Measurements from ENCODE around the gene OR2T2. TPM values are rescaled to one million over a fixed set of nuclear protein-coding genes. Genes with fewer than 3 reads are reported as not detected.
"Not testable (repeated sequence)": the region's sequence is repeated elsewhere in the genome, so short reads cannot be mapped to it uniquely, and the experiment has no call there.

Gene OR2T2
- total and polyA plus RNA-seq, 12 donors: not detected

GRCh38 chr1:248434913-248435312 lies 10.5 kb upstream of the OR2T2 start:
- H3K4me1 ChIP-seq; ATAC-seq; H3K27ac ChIP-seq; H3K4me3 ChIP-seq; H3K9me3 ChIP-seq; intact Hi-C loops (cut with DNase I); H3K36me3 ChIP-seq; H3K27me3 ChIP-seq; DNase-seq: not testable (repeated sequence)
- WGBS, 2 donors: 89 to 92% methylated on average over 3 to 4 of the region's 6 CpGs

DNA sequence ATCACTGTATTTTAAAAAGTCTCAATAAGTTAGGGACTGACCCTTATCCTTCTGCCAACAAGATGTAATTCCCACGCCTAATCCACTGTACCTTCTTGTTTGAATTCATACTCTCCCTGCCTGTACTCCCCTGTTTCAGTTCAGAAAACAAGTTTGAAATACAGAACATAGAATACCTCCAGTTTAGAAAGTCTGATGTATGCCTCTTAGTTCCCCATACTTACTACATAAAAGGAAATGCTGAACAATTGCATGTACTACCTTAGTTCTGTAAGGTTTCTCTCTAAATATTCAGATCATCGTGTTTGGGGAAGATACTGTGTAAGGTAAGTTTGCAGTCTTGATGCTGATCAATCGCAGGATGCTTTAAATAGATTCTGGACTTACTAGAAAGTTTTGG lies 9.1 kb upstream of the OR2T2 start:
- ATAC-seq; H3K4me1 ChIP-seq; H3K27ac ChIP-seq; intact Hi-C loops (cut with DNase I); H3K36me3 ChIP-seq; H3K4me3 ChIP-seq; DNase-seq; H3K9me3 ChIP-seq; H3K27me3 ChIP-seq: not testable (repeated sequence)
- WGBS, 2 donors: 65 to 66% methylated on average over 3 of the region's 3 CpGs

- 43 to 49% methylated on average over 1 of the region's 1 CpG for WGBS, 2 donors
These were observed 6.8 kb upstream of the OR2T2 start for GRCh38 chr1:248438668-248439067.

GRCh38 chr1:248439283-248439682 lies 6.2 kb upstream of the OR2T2 start:
- H3K36me3 ChIP-seq; intact Hi-C loops (cut with DNase I); DNase-seq; H3K4me1 ChIP-seq; H3K27me3 ChIP-seq; H3K9me3 ChIP-seq; H3K4me3 ChIP-seq; ATAC-seq; H3K27ac ChIP-seq: not testable (repeated sequence)
- WGBS, 2 donors: 51 to 60% methylated on average over 5 of the region's 5 CpGs

More at GRCh38 chr1:248438668-248439067, 6.8 kb upstream of the OR2T2 start:
- H3K4me1 ChIP-seq; H3K9me3 ChIP-seq; ATAC-seq; H3K4me3 ChIP-seq; intact Hi-C loops (cut with DNase I); DNase-seq; H3K36me3 ChIP-seq; H3K27ac ChIP-seq; H3K27me3 ChIP-seq: not testable (repeated sequence)

GRCh38 chr1:248442500-248443277 lies 2.7 kb upstream of the OR2T2 start:
- WGBS, 2 donors: 40 to 48% methylated on average over 1 of the region's 2 CpGs
- H3K36me3 ChIP-seq; H3K4me3 ChIP-seq; H3K27ac ChIP-seq; ATAC-seq; DNase-seq; H3K27me3 ChIP-seq; H3K4me1 ChIP-seq; intact Hi-C loops (cut with DNase I); H3K9me3 ChIP-seq: not testable (repeated sequence)

DNA sequence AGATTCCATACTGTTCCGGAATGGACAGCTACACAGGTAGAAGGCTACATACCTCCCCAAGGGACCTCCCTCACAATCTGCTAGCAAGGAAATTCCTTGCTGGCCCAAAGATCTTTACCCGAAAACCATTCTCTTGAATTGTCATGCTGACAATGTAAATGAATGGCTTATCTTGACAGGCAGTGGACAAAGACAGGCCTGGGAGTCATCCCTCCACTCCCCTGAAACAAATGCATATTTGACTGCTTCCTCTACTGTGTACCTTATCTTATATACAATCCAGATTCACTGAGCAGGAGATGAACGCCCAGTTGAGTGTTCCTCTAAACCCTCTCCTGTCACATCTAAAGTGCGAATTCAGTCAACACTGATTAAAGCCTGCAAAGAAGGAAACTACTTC lies 834 bp upstream of the OR2T2 start:
- ATAC-seq; intact Hi-C loops (cut with DNase I): not testable (repeated sequence)

DNA sequence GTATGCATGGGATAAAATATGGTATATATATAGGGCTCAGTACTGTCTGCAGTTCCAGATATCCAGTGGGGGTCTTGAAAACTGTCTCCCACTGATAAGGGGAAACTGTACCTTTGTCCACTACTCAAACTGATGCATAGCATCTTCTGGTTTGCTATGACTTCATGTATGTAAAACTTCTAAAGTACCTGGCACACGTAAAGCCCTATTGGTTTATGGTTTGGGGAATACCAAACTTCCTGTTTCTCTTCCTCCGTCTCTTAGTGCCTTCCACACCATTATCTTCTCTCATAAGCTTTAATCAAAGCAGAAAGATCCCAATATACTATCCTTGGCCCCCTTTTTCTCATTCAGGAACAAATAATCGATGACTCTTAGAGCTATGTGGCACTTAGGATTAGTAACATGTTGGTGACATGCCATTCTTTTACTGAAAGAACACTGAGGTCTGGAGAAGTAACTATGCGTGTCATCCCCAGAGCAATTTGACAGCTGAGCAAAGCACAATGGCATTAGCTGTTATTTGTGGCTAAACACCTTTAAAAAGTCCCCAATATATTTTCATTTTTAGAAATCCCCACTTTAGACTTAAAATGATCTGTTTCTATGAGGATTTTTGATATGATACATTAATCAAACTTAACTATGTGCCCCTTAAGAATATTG lies 3.1 kb downstream of the OR2T2 start:
- H3K9me3 ChIP-seq; H3K27ac ChIP-seq; DNase-seq; intact Hi-C loops (cut with DNase I); H3K4me3 ChIP-seq; H3K36me3 ChIP-seq; H3K4me1 ChIP-seq; ATAC-seq; H3K27me3 ChIP-seq: not testable (repeated sequence)
- WGBS, 2 donors: no CpG with 5 or more reads among the region's 4 CpGs

More for the DNA sequence above, 834 bp upstream of the OR2T2 start:
- not testable (repeated sequence) for DNase-seq, H3K4me3 ChIP-seq, H3K27ac ChIP-seq, H3K4me1 ChIP-seq, H3K9me3 ChIP-seq, H3K36me3 ChIP-seq, H3K27me3 ChIP-seq
- 69 to 79% methylated on average over 4 of the region's 4 CpGs for WGBS, 2 donors

DNA sequence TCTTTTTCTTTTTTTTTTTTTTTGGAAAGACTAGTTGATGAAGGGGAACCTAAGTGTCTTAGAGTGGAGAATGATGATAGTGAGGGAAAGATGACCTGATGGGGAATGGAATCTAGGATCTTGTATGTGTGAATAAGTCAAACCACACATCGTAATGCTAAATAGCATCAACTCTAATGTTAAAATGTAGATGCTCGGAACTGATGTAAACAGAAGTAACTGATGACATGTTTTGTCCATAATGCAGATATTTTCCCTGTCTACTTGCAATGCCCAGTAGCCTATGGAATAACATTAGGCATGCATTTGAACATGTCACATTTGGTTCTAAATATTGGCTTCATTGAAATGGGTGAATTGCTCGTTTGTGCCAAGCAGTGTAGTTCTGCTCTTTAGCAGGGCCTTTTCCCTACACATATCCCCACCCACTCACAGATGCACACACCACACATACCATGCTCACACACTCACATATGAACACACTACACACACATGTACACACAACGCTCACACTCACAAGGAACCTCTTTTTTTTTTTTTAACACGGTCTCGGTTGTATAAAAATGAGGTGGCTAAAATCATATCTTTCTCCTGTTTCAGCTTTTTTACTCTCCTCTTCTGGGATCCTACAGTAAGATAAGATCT lies 4.5 kb downstream of the OR2T2 start:
- 76 to 88% methylated on average over 5 of the region's 6 CpGs for WGBS, 2 donors
- intact Hi-C loops (cut with DNase I); DNase-seq; H3K4me1 ChIP-seq; H3K27me3 ChIP-seq; H3K9me3 ChIP-seq; H3K36me3 ChIP-seq; ATAC-seq; H3K4me3 ChIP-seq; H3K27ac ChIP-seq: not testable (repeated sequence)

DNA sequence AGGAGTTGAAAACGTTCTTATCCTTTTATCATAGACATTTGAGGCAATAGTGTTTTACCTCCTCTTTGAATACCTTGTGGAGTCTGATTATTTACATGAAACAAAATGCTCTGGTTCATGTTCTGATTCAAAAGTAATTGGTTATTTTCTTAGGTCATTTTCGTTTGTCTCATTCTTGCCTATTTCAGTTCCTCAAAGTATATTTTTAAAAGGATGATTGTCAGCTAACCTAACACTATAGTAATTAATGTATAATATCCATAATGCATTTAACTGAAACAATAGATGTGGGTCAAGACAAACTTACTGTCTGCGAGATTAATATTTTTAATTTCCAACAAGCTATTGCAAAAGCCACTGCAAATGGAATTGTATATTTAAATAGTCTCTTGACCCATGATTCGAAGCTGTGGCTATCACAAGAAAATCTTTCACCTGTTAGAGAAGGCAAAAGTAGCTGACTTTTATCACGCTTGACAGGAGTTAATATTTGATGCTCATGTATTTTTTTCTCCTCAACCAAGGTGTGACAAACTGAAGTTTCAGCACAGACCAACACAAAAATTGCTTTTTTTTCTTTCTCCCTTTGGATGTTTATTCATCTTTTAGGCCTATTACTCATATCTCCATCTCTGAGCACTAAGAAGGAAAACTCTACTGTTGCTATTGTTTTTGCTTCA lies 5.2 kb downstream of the OR2T2 start:
- 38 to 41% methylated on average over 2 of the region's 5 CpGs for WGBS, 2 donors
- H3K4me3 ChIP-seq; H3K27ac ChIP-seq; H3K9me3 ChIP-seq; H3K4me1 ChIP-seq; ATAC-seq; intact Hi-C loops (cut with DNase I); DNase-seq; H3K27me3 ChIP-seq; H3K36me3 ChIP-seq: not testable (repeated sequence)

- H3K27me3 ChIP-seq; intact Hi-C loops (cut with DNase I); H3K36me3 ChIP-seq; H3K4me3 ChIP-seq; H3K27ac ChIP-seq; H3K4me1 ChIP-seq; H3K9me3 ChIP-seq; ATAC-seq; DNase-seq: not testable (repeated sequence)
- WGBS, 2 donors: 81 to 88% methylated on average over 7 of the region's 7 CpGs
These were observed 8.2 kb downstream of the OR2T2 start for GRCh38 chr1:248453619-248454018.

GRCh38 chr1:248455045-248455444 lies 9.6 kb downstream of the OR2T2 start:
- H3K27ac ChIP-seq; H3K4me1 ChIP-seq; intact Hi-C loops (cut with DNase I); H3K9me3 ChIP-seq; H3K36me3 ChIP-seq; H3K4me3 ChIP-seq; DNase-seq; ATAC-seq; H3K27me3 ChIP-seq: not testable (repeated sequence)
- WGBS, 2 donors: 62 to 69% methylated on average over 1 to 2 of the region's 4 CpGs
